NCI-H748 treated with DMSO at 0.1 percent for 48 hours (cell line): ENCODE measurements around the gene SIAH2.

Experiments
- DNase-seq: peaks from one replicate; lab custom pipeline; 2025; lab: John Stamatoyannopoulos, UW

SIAH2 gene

GRCh38 chr3:150748684-150749047 is 14.3 kb downstream of the SIAH2 start:
- DNase-seq, result no peak

- no peak for DNase-seq
Measured at GRCh38 chr3:150747886-150748683, 14.9 kb downstream of the SIAH2 start.

GRCh38 chr3:150746791-150747590 is 16.0 kb downstream of the SIAH2 start:
- no peak for DNase-seq

GRCh38 chr3:150745832-150746231 is 17.1 kb downstream of the SIAH2 start:
- no peak for DNase-seq

GRCh38 chr3:150744919-150745211 is 18.1 kb downstream of the SIAH2 start:
- no peak for DNase-seq

GRCh38 chr3:150744041-150744918 is 18.7 kb downstream of the SIAH2 start:
- no peak for DNase-seq

GRCh38 chr3:150743508-150743907 is 19.5 kb downstream of the SIAH2 start:
- no peak for DNase-seq

GRCh38 chr3:150742679-150743078 is 20.3 kb downstream of the SIAH2 start:
- no peak for DNase-seq

DNA sequence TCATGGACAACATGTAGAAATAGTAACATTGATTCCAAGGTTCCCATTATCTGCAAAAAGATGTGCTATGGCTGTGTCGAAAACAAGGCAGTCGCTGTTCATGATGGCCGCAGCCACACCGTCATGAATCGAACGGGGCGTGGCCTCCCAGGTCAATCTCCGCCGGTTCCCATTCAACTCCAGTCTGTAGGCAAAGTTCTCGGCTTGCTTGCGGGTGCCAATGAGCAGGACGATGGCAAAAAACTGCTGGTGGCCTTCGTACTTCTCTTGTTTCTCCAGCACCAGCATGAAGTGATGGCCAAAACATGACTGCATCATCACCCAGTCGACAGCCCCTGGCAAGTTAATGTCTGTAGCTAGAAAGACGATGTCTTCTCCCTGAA is 20.8 kb downstream of the SIAH2 start:
- no peak for DNase-seq

GRCh38 chr3:150741497-150742140 is 21.4 kb downstream of the SIAH2 start:
- DNase-seq, result no peak

- no peak for DNase-seq
Measured at GRCh38 chr3:150740733-150741496, 22.1 kb downstream of the SIAH2 start.

- DNase-seq, result no peak
Measured at GRCh38 chr3:150739877-150740645, 22.9 kb downstream of the SIAH2 start.

GRCh38 chr3:150739200-150739863 is 23.6 kb downstream of the SIAH2 start:
- DNase-seq, result no peak

DNA sequence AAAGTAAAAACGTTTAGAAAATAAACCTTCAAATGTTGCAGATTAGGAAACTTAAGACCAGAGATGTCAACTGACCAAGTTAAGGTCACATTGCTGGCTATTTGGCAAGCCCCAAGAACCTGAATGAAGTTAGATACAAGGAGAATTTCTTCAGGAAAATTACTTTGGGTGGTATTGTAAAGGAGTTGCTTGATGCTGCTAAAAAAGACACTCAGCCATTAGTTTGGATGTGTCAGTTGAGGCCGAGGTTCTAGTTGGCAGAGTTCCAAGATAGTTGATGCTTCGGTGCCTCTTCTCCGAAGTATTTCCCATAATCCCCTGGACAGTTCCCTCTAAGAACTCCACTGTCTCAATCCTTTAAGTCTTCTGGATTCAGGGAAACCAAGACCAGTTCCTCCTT is 24.3 kb downstream of the SIAH2 start:
- DNase-seq, result no peak

DNA sequence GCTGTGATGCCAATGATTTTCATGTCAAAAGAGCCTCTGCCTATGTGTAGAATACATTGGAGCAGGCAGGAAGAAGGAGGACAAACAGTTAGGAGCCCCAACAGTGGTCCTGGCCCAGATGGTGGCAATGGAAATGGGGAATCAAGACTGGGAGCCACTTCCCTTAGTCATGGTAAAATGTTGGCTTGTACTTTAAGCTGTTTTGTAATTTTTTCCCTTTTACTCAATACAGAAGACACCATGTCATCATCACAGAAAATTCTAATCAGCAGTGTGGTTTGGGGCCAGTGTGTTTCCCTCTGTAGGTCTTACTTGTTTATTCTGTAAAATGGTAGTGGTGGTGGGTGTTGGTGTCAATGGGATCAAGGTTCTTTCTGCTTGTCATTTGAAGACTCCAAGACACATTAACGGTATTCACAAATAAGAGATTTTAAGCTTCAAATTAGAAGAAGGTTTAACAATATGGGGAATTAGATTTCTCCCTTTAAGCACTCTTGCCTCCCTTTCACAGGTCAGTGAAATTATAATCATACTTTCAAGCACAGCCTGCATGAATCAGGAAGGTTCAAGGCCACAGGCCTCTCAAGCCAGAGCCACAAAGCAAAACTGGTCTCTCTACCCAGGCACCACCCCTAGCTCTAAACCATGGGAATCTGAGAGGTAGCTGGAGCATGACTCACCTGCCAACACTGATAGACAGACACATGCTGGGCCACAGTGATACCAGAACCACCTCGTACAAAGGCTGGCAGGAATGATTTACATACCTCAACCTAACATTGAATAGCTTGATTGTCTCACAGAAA is 24.9 kb downstream of the SIAH2 start:
- DNase-seq, result no peak

- no peak for DNase-seq
Measured at GRCh38 chr3:150736903-150737832, 25.8 kb downstream of the SIAH2 start.

DNA sequence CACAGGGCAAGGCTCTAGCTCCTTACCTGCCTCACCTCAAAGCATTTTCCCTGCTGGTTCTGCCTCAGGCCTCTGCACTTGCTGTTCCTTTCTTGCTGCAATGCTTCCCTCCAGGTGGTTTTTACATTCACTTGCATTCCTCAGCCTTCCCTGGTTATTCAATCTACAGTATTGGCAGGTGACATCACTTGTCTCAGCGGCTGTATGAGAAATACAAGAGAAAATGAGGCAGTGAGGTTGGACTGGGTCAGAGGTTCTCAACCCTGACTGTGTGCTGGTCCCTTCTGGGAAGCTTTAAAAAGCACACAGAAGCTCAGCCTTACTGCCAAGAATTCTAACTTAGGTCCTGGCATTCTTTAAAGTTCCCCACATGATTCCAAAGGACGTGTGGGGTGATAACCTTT is 26.7 kb downstream of the SIAH2 start:
- DNase-seq, result no peak

- no peak for DNase-seq
Measured at GRCh38 chr3:150734795-150735119, 28.2 kb downstream of the SIAH2 start.
